GM12801 (cell line): ENCODE measurements around the gene MPV17.

Experiments used
- TF ChIP-seq, protein P1 (sequence below): IDR thresholded peaks from one replicate; pipeline ENCODE4 v1.5.1; 2011; ENCODE audit warnings: control low read depth; ENCODE audit not compliant: insufficient read length; ENCODE audit errors: extremely low read depth

MPV17 gene

DNA sequence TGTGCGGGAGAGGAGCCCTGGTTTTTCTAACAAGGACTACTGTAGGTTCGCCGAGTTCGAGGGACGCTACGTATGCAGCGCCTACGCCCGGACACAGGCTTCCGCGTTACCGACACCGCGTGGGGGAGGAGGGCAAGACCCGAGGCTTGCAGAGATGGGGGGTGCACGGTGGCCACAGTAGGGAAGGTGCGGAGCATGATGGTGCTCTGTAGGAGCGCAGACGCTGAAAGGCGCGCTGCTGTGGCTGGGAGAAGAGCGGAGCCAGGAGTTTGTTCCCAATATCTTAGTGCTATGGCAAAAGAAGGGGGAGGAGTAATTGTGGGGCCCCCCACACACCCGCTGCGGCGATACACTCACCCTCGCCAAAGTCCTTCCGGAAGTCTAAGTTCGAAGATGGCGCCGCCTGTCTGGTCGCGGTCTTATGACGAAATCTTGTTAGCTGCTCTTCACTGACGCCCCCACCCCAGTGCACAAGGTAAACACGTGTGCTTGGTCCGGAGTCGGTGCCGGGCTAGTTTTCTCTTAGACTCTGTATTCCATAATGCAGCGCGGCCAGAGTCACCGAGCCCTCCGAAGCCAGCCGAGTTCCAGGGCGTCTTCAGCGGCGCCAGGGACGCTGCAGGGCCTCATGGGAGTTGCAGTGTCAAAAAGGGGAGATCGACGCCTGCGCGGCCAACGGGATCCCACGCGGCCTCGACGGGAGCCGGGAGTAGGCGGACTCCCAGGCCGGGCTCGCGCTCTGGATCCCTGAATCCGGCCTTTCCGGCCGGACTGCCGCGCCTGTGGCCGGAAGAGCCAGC is 33.7 kb upstream of the MPV17 start, which contains the start of gene GTF3C2:
Gene GTF3C2, minus strand, starts transcription at position 383 of the 800 bp plus-strand sequence. CDS start 13,210 bp downstream, outside the sequence.
- TF ChIP-seq, protein P1, sequence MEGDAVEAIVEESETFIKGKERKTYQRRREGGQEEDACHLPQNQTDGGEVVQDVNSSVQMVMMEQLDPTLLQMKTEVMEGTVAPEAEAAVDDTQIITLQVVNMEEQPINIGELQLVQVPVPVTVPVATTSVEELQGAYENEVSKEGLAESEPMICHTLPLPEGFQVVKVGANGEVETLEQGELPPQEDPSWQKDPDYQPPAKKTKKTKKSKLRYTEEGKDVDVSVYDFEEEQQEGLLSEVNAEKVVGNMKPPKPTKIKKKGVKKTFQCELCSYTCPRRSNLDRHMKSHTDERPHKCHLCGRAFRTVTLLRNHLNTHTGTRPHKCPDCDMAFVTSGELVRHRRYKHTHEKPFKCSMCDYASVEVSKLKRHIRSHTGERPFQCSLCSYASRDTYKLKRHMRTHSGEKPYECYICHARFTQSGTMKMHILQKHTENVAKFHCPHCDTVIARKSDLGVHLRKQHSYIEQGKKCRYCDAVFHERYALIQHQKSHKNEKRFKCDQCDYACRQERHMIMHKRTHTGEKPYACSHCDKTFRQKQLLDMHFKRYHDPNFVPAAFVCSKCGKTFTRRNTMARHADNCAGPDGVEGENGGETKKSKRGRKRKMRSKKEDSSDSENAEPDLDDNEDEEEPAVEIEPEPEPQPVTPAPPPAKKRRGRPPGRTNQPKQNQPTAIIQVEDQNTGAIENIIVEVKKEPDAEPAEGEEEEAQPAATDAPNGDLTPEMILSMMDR = no peak

DNA sequence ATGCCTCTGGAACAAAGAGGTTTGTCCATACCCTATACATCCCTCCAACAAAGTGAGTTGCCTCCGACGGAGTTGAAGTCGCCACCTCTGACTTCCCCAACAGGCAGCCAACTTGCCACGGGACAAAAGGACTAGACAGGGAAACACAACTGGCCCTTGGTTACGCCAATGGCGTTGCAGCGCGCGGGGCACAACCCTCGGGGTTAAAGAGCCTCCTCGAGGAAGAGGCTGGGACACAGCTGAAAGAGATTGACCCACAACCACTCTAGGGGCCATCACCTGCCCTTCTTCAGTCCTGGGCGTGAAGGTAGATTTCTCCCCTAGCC is 33.1 kb upstream of the MPV17 start:
- TF ChIP-seq, protein P1 = no peak

DNA sequence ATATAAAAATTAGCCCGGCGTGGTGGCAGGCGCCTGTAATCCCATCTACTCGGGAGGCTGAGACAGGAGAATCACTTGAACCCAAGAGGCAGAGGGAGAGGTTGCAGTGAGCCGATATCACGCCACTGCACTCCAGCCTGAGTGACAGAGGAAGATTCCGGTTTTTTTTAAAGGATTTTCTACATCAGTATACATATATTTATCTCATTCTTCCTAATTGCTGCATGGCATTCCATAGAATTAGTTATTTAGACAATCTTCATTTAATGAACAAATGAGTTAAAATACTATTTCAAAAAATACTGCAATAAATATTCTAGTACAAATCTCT is 31.7 kb upstream of the MPV17 start:
- TF ChIP-seq, protein P1 = no peak

DNA sequence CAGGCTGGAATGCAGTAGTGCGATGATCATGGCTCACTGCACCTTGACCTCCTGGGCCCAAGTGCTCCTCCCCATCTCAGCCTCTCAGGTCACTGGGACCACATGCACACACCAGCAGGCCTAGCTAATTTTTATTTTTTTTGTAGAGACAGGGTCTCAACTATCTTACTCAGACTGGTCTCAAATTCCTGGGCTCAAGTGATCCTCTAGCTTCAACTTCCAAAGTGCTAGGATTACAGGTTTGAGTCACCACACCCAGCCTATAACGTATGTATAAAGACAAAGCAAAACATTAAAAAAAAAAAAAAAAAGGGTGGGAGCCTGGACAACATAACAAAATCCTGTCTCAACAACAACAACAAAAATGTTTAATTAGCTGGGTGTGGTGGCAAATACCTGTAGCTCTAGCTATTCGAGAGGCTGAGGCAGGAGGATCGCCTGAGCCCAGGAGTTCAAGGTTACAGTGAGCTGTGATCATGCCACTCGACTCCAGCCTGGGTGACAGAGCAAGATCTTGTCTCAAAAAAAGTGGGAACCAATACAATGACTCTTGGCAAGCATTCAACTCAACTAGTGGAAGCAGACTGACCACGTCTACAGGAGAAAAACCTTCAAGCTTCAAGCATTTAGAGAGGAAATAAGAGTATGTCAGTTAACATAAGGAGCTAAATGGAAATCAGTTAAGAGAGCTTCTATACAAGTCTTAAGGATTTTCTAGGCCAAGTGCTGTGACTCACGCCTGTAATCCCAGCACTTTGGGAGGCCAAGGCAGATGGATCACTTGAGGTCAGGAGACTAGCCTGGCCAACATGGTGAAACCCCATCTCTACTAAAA is 31.1 kb upstream of the MPV17 start:
- TF ChIP-seq, protein P1 = no peak

DNA sequence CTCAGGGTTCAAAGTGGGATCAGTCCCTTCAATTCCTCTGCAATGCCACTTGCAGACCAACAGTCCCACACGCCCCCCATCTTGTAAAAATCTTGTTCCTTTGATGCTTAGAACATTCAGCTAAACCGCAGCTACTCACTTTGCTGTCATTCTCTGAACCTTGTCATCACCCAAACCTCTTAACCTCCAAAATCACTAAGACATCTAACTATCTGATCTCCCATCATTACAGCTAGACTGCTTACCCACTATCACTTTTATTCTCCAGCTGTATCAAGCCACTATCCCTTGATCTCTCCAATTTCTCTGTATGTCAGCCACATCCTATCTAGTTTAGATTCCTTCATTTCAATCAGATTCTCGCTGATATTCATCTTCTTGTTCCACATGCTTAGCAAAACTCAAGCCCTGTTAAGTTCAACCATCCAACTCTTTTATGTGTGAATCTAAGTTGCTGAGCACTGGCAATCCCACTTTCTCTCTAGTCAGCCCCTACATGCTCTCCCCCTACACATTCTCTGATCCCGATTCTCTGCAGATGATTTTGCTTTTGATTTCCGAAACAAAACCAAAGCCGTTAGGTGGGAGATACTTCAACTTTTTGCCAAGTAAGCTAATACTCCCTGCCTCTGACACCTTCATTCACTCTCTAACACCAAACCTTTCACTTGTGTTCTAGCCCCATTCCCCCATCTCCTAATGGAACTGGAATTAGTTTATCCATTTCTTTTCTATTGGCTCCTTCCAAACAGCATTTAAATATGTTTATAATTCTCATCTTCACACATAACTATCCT is 29.1 kb upstream of the MPV17 start:
- TF ChIP-seq, protein P1 = no peak

DNA sequence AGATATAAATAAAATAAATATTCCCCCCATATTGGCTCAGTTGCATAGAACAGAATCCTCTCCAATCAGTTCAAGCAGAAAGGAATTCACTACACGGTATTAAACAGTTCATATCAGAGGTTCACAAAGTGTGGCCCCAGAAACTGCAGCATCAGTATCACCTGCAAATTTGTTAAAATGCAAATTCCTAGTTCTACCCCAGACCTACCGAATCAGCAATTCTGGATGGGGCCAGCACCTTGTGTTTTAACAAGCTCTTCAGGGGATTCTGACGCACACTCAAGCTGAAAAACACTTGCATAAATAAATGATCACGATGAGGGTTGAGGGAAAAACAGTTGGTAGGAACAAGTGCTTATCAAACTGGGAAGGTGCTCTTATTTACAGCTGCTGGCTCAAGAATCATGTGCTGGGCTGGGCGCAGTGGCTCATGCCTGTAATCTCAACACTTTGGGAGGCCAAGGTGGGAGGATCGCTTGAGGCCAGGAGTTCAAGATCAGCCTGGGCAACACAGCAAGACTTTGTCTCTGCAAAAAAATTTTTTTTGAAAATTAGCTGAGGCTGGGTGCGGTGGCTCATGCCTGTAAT is 27.3 kb upstream of the MPV17 start:
- TF ChIP-seq, protein P1 = no peak

DNA sequence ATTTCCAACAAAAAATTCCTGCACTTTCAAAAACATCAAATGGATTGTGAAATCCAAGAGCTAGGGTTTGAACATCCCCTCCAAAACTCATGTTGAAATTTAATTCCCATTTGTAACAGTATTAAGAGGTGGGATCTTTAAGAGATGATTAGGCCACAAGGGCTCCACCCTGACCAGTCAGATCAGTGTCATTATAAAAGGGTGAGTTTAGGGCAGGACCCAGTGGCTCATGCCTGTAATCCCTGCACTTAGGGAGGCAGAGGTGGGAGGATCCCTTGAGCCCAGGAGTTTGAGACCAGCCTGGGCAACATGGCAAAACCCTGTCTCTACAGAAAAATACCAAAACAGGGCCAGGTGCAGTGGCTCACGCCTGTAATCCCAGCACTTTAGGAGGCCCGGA is 24.7 kb upstream of the MPV17 start:
- TF ChIP-seq, protein P1 = no peak
